H9 (cell line): ENCODE measurements around the gene STIM2. TPM values are rescaled to one million over a fixed set of nuclear protein-coding genes. Genes with fewer than 3 reads are reported as not detected.

ENCODE experiments used
- DNase-seq: peaks from one replicate; pipeline ENCODE4 v3.0.0-alpha.2; 2017
- H2AFZ ChIP-seq: one replicate; pipeline ENCODE4 v1.6.1; 2013; ENCODE audit warnings: mild to moderate bottlenecking, low read length, control low read depth, moderate library complexity
- H2AK5ac ChIP-seq: 2 replicates; pipeline ENCODE4 v1.6.1; 2013; ENCODE audit warnings: low read length, control low read depth, mixed read lengths; ENCODE audit not compliant: insufficient read length
- H2BK120ac ChIP-seq: one replicate; pipeline ENCODE4 v1.6.1; 2013; ENCODE audit warnings: low read depth, mild to moderate bottlenecking, low read length, control low read depth, inconsistent platforms; ENCODE audit not compliant: poor library complexity, severe bottlenecking
- H2BK12ac ChIP-seq: 2 replicates; pipeline ENCODE4 v1.6.1; 2013; ENCODE audit warnings: low read length, control low read depth, mixed read lengths, low read depth; ENCODE audit not compliant: insufficient read length
- H2BK15ac ChIP-seq: 2 replicates; pipeline ENCODE4 v1.6.1; 2013; ENCODE audit warnings: low read depth, low read length, control low read depth
- H2BK20ac ChIP-seq: one replicate; pipeline ENCODE4 v1.6.1; 2013; ENCODE audit warnings: low read depth, mild to moderate bottlenecking, low read length, control low read depth, inconsistent platforms; ENCODE audit not compliant: poor library complexity, severe bottlenecking
- H2BK5ac ChIP-seq: 2 replicates; pipeline ENCODE4 v1.6.1; 2013; ENCODE audit warnings: low read length, control low read depth, mixed read lengths; ENCODE audit not compliant: insufficient read length
- H3K14ac ChIP-seq: 2 replicates; pipeline ENCODE4 v1.6.1; 2013; ENCODE audit warnings: low read length, control low read depth; ENCODE audit not compliant: insufficient read depth
- H3K18ac ChIP-seq: 2 replicates; pipeline ENCODE4 v1.6.1; 2013; ENCODE audit warnings: low read depth, mild to moderate bottlenecking, mixed read lengths, low read length, control low read depth; ENCODE audit not compliant: insufficient read length
- H3K23ac ChIP-seq: 2 replicates; pipeline ENCODE4 v1.6.1; 2013; ENCODE audit warnings: low read length, control low read depth, mixed read lengths, low read depth; ENCODE audit not compliant: insufficient read length
- H3K23me2 ChIP-seq: 2 replicates; pipeline ENCODE4 v1.6.1; 2013; ENCODE audit warnings: low read depth, mild to moderate bottlenecking, mixed read lengths, low read length, control low read depth; ENCODE audit not compliant: insufficient read length, poor library complexity, severe bottlenecking
- H3K27ac ChIP-seq: 2 replicates; pipeline ENCODE4 v1.5.1; 2013; ENCODE audit warnings: low read length, control low read depth, mixed read lengths, low read depth; ENCODE audit not compliant: insufficient read length
- H3K27me3 ChIP-seq: 2 replicates; pipeline ENCODE4 v1.6.1; 2013; ENCODE audit warnings: low read length, control low read depth, inconsistent platforms; ENCODE audit not compliant: insufficient read depth
- H3K4ac ChIP-seq: 2 replicates; pipeline ENCODE4 v1.6.1; 2013; ENCODE audit warnings: low read depth, mild to moderate bottlenecking, control low read depth, inconsistent platforms, low read length, moderate library complexity
- H3K4me1 ChIP-seq: 2 replicates; pipeline ENCODE4 v1.6.1; 2013; ENCODE audit warnings: low read length, control low read depth, inconsistent platforms; ENCODE audit not compliant: insufficient read depth
- H3K4me2 ChIP-seq: 2 replicates; pipeline ENCODE4 v1.6.1; 2013; ENCODE audit warnings: low read length, control low read depth, mixed read lengths; ENCODE audit not compliant: insufficient read length, insufficient read depth
- H3K56ac ChIP-seq: 2 replicates; pipeline ENCODE4 v1.6.1; 2013; ENCODE audit warnings: low read depth, mild to moderate bottlenecking, mixed read lengths, low read length, control low read depth; ENCODE audit not compliant: insufficient read length
- H3K79me1 ChIP-seq: 2 replicates; pipeline ENCODE4 v1.6.1; 2013; ENCODE audit warnings: low read depth, mild to moderate bottlenecking, moderate library complexity, low read length, control low read depth, inconsistent platforms; ENCODE audit not compliant: insufficient read depth, poor library complexity, severe bottlenecking
- H3K79me2 ChIP-seq: 2 replicates; pipeline ENCODE4 v1.6.1; 2013; ENCODE audit warnings: low read length, control low read depth, inconsistent platforms; ENCODE audit not compliant: insufficient read depth
- H3K9ac ChIP-seq: 2 replicates; pipeline ENCODE4 v1.6.1; 2013; ENCODE audit warnings: low read length, control low read depth, mixed read lengths; ENCODE audit not compliant: insufficient read length; ENCODE audit errors: extremely low read depth
- H3K9me3 ChIP-seq: one replicate; pipeline ENCODE4 v1.6.1; 2013; ENCODE audit warnings: low read depth, low read length, inconsistent platforms; ENCODE audit not compliant: control insufficient read depth
- H3T11ph ChIP-seq: one replicate; pipeline ENCODE4 v1.6.1; 2013; ENCODE audit warnings: mild to moderate bottlenecking, low read length, control low read depth, inconsistent platforms
- H4K20me1 ChIP-seq: one replicate; pipeline ENCODE4 v1.6.1; 2013; ENCODE audit not compliant: control insufficient read depth, insufficient read length, insufficient read depth
- H4K5ac ChIP-seq: 2 replicates; pipeline ENCODE4 v1.6.1; 2013; ENCODE audit warnings: low read depth, mild to moderate bottlenecking, mixed read lengths, low read length, control low read depth; ENCODE audit not compliant: insufficient read length
- H4K8ac ChIP-seq: replicated peaks from 2 replicates; pipeline ENCODE4 v1.6.1; 2013; ENCODE audit warnings: low read length, control low read depth, mixed read lengths, low read depth; ENCODE audit not compliant: insufficient read length
- H4K91ac ChIP-seq: 2 replicates; pipeline ENCODE4 v1.6.1; 2013; ENCODE audit warnings: low read depth, mild to moderate bottlenecking, moderate library complexity, mixed read lengths, low read length, control low read depth; ENCODE audit not compliant: insufficient read length
- H3K27ac Mint-ChIP-seq, 3 experiments: 2 replicates in 2 of 3; 3 replicates in 1 of 3; pipeline ENCODE4 v1.8.0; 2020 to 2021; ENCODE audit warnings: mixed read lengths in 3 of 3, mild to moderate bottlenecking in 1 of 3, moderate library complexity in 1 of 3
- H3K27me3 Mint-ChIP-seq: 2 replicates; pipeline ENCODE4 v1.8.0; 2021; ENCODE audit warnings: low read depth, mild to moderate bottlenecking, moderate library complexity, mixed read lengths
- H3K36me3 Mint-ChIP-seq, 3 experiments: 2 replicates in 2 of 3; 3 replicates in 1 of 3; pipeline ENCODE4 v1.8.0; 2020 to 2021; ENCODE audit warnings: low read depth in 3 of 3, mixed read lengths in 3 of 3; ENCODE audit not compliant: insufficient read depth in 1 of 3
- H3K4me1 Mint-ChIP-seq, 2 experiments: 2 replicates each; pipeline ENCODE4 v1.8.0; 2020; ENCODE audit warnings: mixed read lengths in 2 of 2
- H3K4me3 Mint-ChIP-seq, 2 experiments: 2 replicates in 1 of 2; 3 replicates in 1 of 2; pipeline ENCODE4 v1.8.0; 2020 to 2021; ENCODE audit warnings: mild to moderate bottlenecking in 2 of 2, mixed read lengths in 2 of 2, moderate library complexity in 1 of 2
- H3K9me3 Mint-ChIP-seq, 2 experiments: 2 replicates in 1 of 2; 3 replicates in 1 of 2; pipeline ENCODE4 v1.8.0; 2020; ENCODE audit warnings: mild to moderate bottlenecking in 2 of 2, mixed read lengths in 2 of 2, moderate library complexity in 1 of 2
- WGBS: extraction: QIAGEN DNeasy Blood & Tissue Kit; methylation state at CpG from one replicate; pipeline ENCODE4 v1.1.7; 2013; ENCODE audit warnings: missing lambda C conversion rate, low lambda C conversion rate, mixed read lengths; ENCODE audit not compliant: insufficient read length; ENCODE audit errors: extremely low coverage; 5-methylcytosine and 5-hydroxymethylcytosine counted together
- total RNA-seq: library from RNA; stranded (reverse); gene quantifications from 2 replicates; pipeline ENCODE4 v1.2.1, GENCODE V29; 2021
- TF ChIP-seq, protein P1 (sequence below): fragments of 200-600 bp; sonication (generic); conservative IDR thresholded peaks from 3 replicates; pipeline ENCODE4 v1.8.0; 2021; ENCODE audit warnings: antibody characterized with exemption, mild to moderate bottlenecking

STIM2 gene
- total RNA-seq, 1 experiment from 2014 or later, result 26.2 TPM

- H3K18ac ChIP-seq, result no peak overlapping the region
- H3K9ac ChIP-seq, result no peak overlapping the region
- H2AK5ac ChIP-seq, result no peak overlapping the region
- H4K8ac ChIP-seq, result no peak overlapping the region
- H3K23me2 ChIP-seq, result no peaks in the 10 kb centered on the region
- no peak overlapping the region for H3K14ac ChIP-seq
- no peak overlapping the region for H4K5ac ChIP-seq
- no peak overlapping the region for H2BK20ac ChIP-seq
- no peak overlapping the region for H3K4me3 Mint-ChIP-seq
- no peak overlapping the region for H2BK15ac ChIP-seq
- no peak overlapping the region; a peak in 1 of 7 replicates for H3K27ac Mint-ChIP-seq
- TF ChIP-seq, protein P1, sequence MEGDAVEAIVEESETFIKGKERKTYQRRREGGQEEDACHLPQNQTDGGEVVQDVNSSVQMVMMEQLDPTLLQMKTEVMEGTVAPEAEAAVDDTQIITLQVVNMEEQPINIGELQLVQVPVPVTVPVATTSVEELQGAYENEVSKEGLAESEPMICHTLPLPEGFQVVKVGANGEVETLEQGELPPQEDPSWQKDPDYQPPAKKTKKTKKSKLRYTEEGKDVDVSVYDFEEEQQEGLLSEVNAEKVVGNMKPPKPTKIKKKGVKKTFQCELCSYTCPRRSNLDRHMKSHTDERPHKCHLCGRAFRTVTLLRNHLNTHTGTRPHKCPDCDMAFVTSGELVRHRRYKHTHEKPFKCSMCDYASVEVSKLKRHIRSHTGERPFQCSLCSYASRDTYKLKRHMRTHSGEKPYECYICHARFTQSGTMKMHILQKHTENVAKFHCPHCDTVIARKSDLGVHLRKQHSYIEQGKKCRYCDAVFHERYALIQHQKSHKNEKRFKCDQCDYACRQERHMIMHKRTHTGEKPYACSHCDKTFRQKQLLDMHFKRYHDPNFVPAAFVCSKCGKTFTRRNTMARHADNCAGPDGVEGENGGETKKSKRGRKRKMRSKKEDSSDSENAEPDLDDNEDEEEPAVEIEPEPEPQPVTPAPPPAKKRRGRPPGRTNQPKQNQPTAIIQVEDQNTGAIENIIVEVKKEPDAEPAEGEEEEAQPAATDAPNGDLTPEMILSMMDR, result no peak
- no peak overlapping the region for H3K56ac ChIP-seq
- H3K4ac ChIP-seq, result no peak overlapping the region
- WGBS, result no CpG with 5 or more reads among the region's 3 CpGs
- H3K79me2 ChIP-seq, result no peaks in the 10 kb centered on the region; the same call in 1 of the 2 replicates
- H3K23ac ChIP-seq, result no peak overlapping the region
- no peak overlapping the region for H3K4me2 ChIP-seq
- H2AFZ ChIP-seq, result no peak overlapping the region
- H3K9me3 ChIP-seq, result no peaks in the 10 kb centered on the region
- H3K4me1 ChIP-seq, result no peaks in the 10 kb centered on the region
- no peaks in the 10 kb centered on the region for H3K79me1 ChIP-seq
- no peak overlapping the region for H2BK12ac ChIP-seq
- no peaks in the 10 kb centered on the region for H3K27me3 ChIP-seq
- H3K9me3 Mint-ChIP-seq, result peaks cover 0 to 6% of the 10 kb centered on the region in 2 experiments; a peak in 3 of 5 replicates
- peaks cover 0 to 9% (median 5%) of the 10 kb centered on the region in 3 experiments; a peak in 3 of 7 replicates for H3K36me3 Mint-ChIP-seq
- H3T11ph ChIP-seq, result no peak overlapping the region
- DNase-seq, result no peak
- H3K27ac ChIP-seq, result no peak overlapping the region
- no peaks in the 10 kb centered on the region for H4K20me1 ChIP-seq
- H4K91ac ChIP-seq, result no peak overlapping the region
- H2BK120ac ChIP-seq, result no peak overlapping the region
- no peak overlapping the region for H2BK5ac ChIP-seq
- H3K27me3 Mint-ChIP-seq, result no peaks in the 10 kb centered on the region
- H3K4me1 Mint-ChIP-seq, result peaks cover 0 to 4% of the 10 kb centered on the region in 2 experiments; a peak in 1 of 4 replicates
These were observed 16.8 kb downstream of the STIM2 start for GRCh38 chr4:26877406-26877805.
